GM10266 (cell line): Measurements from ENCODE around the gene ATXN7.

ENCODE experiments used
- DNase-seq: peaks from one replicate; pipeline ENCODE4 v3.0.0; 2012; ENCODE audit errors: extremely low spot score
- TF ChIP-seq, protein P1 (sequence below): IDR thresholded peaks from 2 replicates; pipeline ENCODE4 v1.5.1; 2012; ENCODE audit warnings: mild to moderate bottlenecking, low read depth; ENCODE audit not compliant: control insufficient read depth, insufficient read depth; ENCODE audit errors: missing control alignments

The ATXN7 gene

GRCh38 chr3:64030741-64031140, 167.1 kb downstream of the ATXN7 start:
- DNase-seq, result peak; percentile 76
- TF ChIP-seq, protein P1, sequence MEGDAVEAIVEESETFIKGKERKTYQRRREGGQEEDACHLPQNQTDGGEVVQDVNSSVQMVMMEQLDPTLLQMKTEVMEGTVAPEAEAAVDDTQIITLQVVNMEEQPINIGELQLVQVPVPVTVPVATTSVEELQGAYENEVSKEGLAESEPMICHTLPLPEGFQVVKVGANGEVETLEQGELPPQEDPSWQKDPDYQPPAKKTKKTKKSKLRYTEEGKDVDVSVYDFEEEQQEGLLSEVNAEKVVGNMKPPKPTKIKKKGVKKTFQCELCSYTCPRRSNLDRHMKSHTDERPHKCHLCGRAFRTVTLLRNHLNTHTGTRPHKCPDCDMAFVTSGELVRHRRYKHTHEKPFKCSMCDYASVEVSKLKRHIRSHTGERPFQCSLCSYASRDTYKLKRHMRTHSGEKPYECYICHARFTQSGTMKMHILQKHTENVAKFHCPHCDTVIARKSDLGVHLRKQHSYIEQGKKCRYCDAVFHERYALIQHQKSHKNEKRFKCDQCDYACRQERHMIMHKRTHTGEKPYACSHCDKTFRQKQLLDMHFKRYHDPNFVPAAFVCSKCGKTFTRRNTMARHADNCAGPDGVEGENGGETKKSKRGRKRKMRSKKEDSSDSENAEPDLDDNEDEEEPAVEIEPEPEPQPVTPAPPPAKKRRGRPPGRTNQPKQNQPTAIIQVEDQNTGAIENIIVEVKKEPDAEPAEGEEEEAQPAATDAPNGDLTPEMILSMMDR, result peak; percentile 82

DNA sequence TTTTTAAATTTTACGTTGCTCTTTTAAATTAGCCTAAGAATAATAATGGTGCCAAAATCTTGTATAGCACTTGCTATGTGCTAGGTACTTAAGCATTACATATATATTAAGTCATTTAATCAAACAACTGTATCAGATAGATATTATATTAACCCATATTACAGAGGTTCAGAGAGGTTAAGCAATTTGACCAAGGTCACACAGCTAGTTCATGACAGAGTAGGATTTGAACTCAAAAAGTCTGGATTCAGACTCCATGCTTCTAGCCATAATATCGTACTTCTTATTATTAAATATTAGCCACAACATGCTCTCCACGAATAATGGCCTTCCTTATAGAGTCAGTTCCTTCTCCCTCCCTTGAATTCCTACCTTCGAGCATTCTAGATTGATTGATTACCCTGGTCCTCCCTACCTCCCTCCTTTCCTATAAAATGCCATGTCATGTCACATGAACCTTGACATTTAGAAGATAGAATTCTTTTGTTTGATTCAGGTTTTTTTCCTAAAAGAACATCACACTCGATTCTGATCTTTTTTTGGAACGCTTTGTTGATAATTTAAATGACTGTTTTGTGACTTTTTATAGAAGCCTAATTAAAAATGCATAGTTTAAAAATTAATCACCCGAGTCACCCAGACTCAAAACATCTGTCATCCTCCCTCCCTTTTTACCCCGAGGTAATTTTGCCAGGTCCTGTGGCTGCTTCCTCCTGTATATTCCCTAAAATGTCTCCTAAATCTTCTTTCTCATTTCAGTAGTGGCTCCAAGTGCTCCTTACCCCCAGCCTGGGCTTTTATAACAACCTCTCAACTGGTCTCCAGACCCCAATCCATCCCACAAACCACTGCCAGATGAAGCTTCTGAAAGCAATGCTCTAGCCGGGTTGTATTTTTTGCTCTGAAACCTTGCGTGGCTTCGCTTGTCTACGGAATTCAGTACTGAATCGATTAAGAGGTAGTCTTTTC, 168.2 kb downstream of the ATXN7 start:
- no peak for DNase-seq
- TF ChIP-seq, protein P1, result no peak

DNA sequence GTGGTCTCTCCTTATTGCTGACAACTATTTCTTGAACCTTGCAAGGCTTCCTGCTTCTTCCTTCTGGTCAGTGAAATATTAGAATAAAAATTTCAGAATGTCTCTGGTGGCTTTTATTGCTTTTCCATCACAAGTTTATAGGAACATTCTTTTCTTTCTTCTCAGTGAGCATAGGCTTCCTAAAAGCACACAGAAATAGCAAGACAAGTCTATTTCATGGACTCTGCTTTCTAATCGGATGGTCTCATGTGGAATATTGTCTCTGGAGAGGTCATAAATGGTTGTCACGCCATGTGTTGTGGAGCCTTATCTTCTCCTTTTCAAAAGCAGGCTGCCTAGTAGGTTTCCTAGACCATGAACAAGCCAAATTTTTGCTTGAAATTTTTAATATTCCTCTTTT, 169.4 kb downstream of the ATXN7 start:
- TF ChIP-seq, protein P1, result no peak
- no peak for DNase-seq

- TF ChIP-seq, protein P1, result no peak
- no peak for DNase-seq
Measured at GRCh38 chr3:64037084-64037483, 173.4 kb downstream of the ATXN7 start.

DNA sequence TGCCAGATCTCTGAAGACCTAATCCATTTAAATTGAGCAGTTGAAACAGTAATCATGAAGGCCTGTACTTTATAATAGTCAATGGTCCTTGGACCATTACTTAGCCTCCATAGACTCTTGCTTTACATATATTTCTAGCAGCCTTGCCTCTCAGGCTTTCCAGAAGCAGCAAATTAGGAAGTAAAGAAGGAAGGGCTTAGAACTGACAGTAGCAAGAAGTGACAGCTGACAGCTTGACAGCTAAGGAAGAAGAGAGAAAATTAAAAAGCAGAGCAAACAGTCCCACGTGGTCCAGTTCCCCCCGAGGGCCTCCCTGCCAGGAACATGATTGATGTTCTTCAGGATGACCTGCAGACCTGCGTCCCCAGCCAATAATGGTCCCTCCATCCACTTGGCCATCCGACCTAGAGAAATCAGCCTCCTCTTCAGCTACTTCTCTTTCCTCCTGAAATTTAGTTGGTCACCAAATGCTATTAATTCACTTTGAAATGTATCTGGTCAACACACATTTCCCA, 174.6 kb downstream of the ATXN7 start:
- DNase-seq, result no peak
- TF ChIP-seq, protein P1, result no peak

DNA sequence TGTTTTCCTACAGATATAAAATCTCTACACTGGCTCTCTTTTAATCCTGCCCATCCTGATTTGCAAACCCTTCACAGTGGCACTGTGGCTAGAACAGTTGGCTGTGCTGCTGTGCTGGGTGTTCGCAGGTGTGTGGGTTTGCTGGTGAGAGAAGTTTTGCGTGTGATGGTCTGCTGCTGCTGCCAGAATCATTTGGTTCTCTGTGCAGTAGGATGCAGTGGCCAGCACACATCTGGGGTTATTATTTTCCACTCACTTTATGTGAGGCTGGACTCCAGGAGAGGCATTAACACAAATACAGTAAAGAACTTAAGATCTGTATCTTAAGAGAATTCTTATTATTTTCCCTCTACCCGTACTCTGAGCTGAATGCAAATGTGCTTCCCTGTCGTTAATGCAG, 175.7 kb downstream of the ATXN7 start:
- no peak for DNase-seq
- TF ChIP-seq, protein P1, result no peak
